A549 (cell line): ENCODE results near the gene XPR1. TPM values are rescaled to one million over a fixed set of nuclear protein-coding genes. Genes with fewer than 3 reads are reported as not detected.
A peak's percentile ranks its signal among the peaks of the same experiment; 100 is the strongest.
"Not testable (repeated sequence)": the region's sequence is repeated elsewhere in the genome, so short reads cannot be mapped to it uniquely, and the experiment has no call there.

Experiments
- ATAC-seq, 2 experiments: fragments of 200-7000 bp in 1 of 2; fragments of >200 bp in 1 of 2; cut with Nextera tagmentation in 1 of 2; cut with Tn5 transposase in 1 of 2; 3 replicates each; pipeline versions ENCODE4 v1.8.0 to v1.9.1; 2018 to 2020; ENCODE audit warnings: mild to moderate bottlenecking in 1 of 2, moderate library complexity in 1 of 2
- CTCF ChIA-PET: fragments of 300-600 bp; sonication (Branson Sonifier 250); formaldehyde crosslinking; extraction: SDS; loops from one replicate; lab custom pipeline; 2021; ENCODE audit warnings: antibody characterized with exemption, inconsistent platforms; lab: Yijun Ruan, JAX
- POLR2A ChIA-PET: fragments of 350-600 bp; formaldehyde crosslinking; extraction: SDS; loops from one replicate; lab custom pipeline; 2021; ENCODE audit warnings: antibody characterized with exemption, inconsistent platforms; lab: Yijun Ruan, JAX
- DNase-seq, 2 experiments: peaks; one replicate each; pipeline versions ENCODE4 v3.0.0 to v3.0.0-alpha.2; 2011 to 2016; ENCODE audit warnings: low read depth in 1 of 2, low spot score in 1 of 2
- FAIRE-seq: peaks from 2 replicates; lab custom pipeline; 2011; peaks lifted over from hg19 to GRCh38; lab: Jason Lieb, UNC
- H3K27ac ChIP-seq, 2 experiments: fragments of >200 bp; sonication (Bioruptor Twin); formaldehyde crosslinking; 3 replicates each; pipeline ENCODE4 v1.5.1; 2016 to 2017
- H3K4me1 ChIP-seq: fragments of >200 bp; sonication (Bioruptor Twin); formaldehyde crosslinking; 3 replicates; pipeline ENCODE4 v1.6.1; 2016
- H3K4me2 ChIP-seq: fragments of >200 bp; sonication (Bioruptor Twin); formaldehyde crosslinking; 3 replicates; pipeline ENCODE4 v1.6.1; 2016
- H3K4me3 ChIP-seq: fragments of >200 bp; sonication (Bioruptor Twin); formaldehyde crosslinking; 3 replicates; pipeline ENCODE4 v1.5.1; 2016
- H3K9me3 ChIP-seq: fragments of >200 bp; sonication (Bioruptor Twin); formaldehyde crosslinking; 3 replicates; pipeline ENCODE4 v1.6.1; 2016
- BHLHE40 ChIP-seq: IDR thresholded peaks from 2 replicates; pipeline ENCODE4 v1.6.1; 2012; ENCODE audit warnings: low read depth, low read length, inconsistent platforms
- CEBPB ChIP-seq, 2 experiments: fragments of >200 bp in 1 of 2; sonication (Bioruptor Twin) in 1 of 2; formaldehyde crosslinking in 1 of 2; IDR thresholded peaks; 2 replicates each; pipeline ENCODE4 v1.6.1; 2012 to 2016
- EHMT2 ChIP-seq: fragments of 200-600 bp; sonication (generic); IDR thresholded peaks from 2 replicates; pipeline ENCODE4 v1.6.1; 2016; ENCODE audit warnings: antibody characterized with exemption, low read depth, mild to moderate bottlenecking, moderate library complexity
- ESRRA ChIP-seq: fragments of 150-350 bp; IDR thresholded peaks from 2 replicates; pipeline ENCODE4 v1.6.1; 2014; ENCODE audit warnings: mild to moderate bottlenecking, low read length, borderline replicate concordance
- FOSB ChIP-seq: fragments of 250-450 bp; sonication (Bioruptor Pico); IDR thresholded peaks from 2 replicates; pipeline ENCODE4 v1.5.0; 2020; ENCODE audit warnings: mild to moderate bottlenecking, moderate library complexity
- FOSL2 ChIP-seq, 2 experiments: fragments of 450-650 bp in 1 of 2; fragments of >200 bp in 1 of 2; sonication (Bioruptor Twin) in 1 of 2; formaldehyde crosslinking; IDR thresholded peaks; 2 replicates each; pipeline versions ENCODE4 v1.5.0 to v1.6.1; 2016 to 2020; ENCODE audit warnings: mild to moderate bottlenecking in 1 of 2, moderate library complexity in 1 of 2
- GATA3 ChIP-seq: IDR thresholded peaks from 2 replicates; pipeline ENCODE4 v1.6.1; 2012; ENCODE audit warnings: borderline replicate concordance
- HES2 ChIP-seq: fragments of >200 bp; sonication (Bioruptor Twin); formaldehyde crosslinking; IDR thresholded peaks from 2 replicates; pipeline ENCODE4 v1.6.1; 2016
- HOXB13 ChIP-seq: fragments of 250-450 bp; sonication (Bioruptor Pico); IDR thresholded peaks from 2 replicates; pipeline ENCODE4 v1.5.0; 2020; ENCODE audit warnings: low read depth, mild to moderate bottlenecking, moderate library complexity
- HOXB5 ChIP-seq: fragments of 250-450 bp; sonication (Bioruptor Pico); IDR thresholded peaks from 2 replicates; pipeline ENCODE4 v1.5.0; 2020; ENCODE audit warnings: mild to moderate bottlenecking, moderate library complexity
- JUN ChIP-seq, 2 experiments: fragments of >200 bp; sonication (Bioruptor Twin); formaldehyde crosslinking; IDR thresholded peaks; 2 replicates in 1 of 2; 3 replicates in 1 of 2; pipeline ENCODE4 v1.6.1; 2016 to 2017
- JUNB ChIP-seq: fragments of >200 bp; sonication (Bioruptor Twin); formaldehyde crosslinking; IDR thresholded peaks from 2 replicates; pipeline ENCODE4 v1.6.1; 2016
- KDM5A ChIP-seq: fragments of 200-600 bp; sonication (generic); IDR thresholded peaks from 2 replicates; pipeline ENCODE4 v1.6.1; 2016; ENCODE audit warnings: antibody characterized with exemption, mild to moderate bottlenecking
- NFE2L2 ChIP-seq: fragments of 150-350 bp; conservative IDR thresholded peaks from 2 replicates; pipeline ENCODE4 v1.6.1; 2014; ENCODE audit warnings: low read length
- PBX3 ChIP-seq: IDR thresholded peaks from 2 replicates; pipeline ENCODE4 v1.6.1; 2012
- SREBF2 ChIP-seq: fragments of 450-650 bp; IDR thresholded peaks from 2 replicates; pipeline ENCODE4 v1.6.1; 2014; ENCODE audit warnings: mild to moderate bottlenecking, moderate library complexity
- USF2 ChIP-seq: fragments of 450-650 bp; IDR thresholded peaks from 2 replicates; pipeline ENCODE4 v1.6.1; 2014; ENCODE audit warnings: antibody characterized with exemption
- WGBS: methylation state at CpG from one replicate; pipeline ENCODE4 v1.1.6; 2017; ENCODE audit errors: missing lambda C conversion rate; 5-methylcytosine and 5-hydroxymethylcytosine counted together
- polyA plus RNA-seq, 4 experiments: library from polyadenylated mRNA; depleted of rRNA in 3 of 4; stranded (reverse); fragments of >200 nt; fragmentation: RNase III in 1 of 4; extraction: RNeasy Plus Mini Kit Qiagen cat#74134 plus additional on column Dnase treatment in 1 of 4; gene quantifications; 2 replicates in 3 of 4; 3 replicates in 1 of 4; pipeline ENCODE4 v1.2.3, GENCODE V29; 2011 to 2017

The XPR1 gene
- polyA plus RNA-seq, 2 of the 4 experiments (the other 2 are of a cell fraction): 37.5 to 86.1 TPM

- TF ChIP-seq FOSL2 (IDR thresholded peaks at IDR 0.05) (no peak), FOSL2 (CRISPR knock-in tag; IDR thresholded peaks at IDR 0.05) (no peak)
These were observed 40.7 kb downstream of the XPR1 start (continued) for GRCh38 chr1:180672505-180672904.

GRCh38 chr1:180674603-180675530 lies 43.0 kb downstream of the XPR1 start:
- 0 out of 6 replicates have a peak overlapping the region, but pooled peaks of 1 of the 2 experiments have one; percentile 4 for H3K27ac ChIP-seq
- WGBS: 46% methylated on average over 1 of the region's 1 CpG
- FAIRE-seq (no peak), ATAC-seq (peak; percentile 51 to 59; a peak in 3 of 6 replicates), DNase-seq (peak in 1 of 2 experiments; percentile 24)
- H3K4me1 ChIP-seq: peaks cover 18% of the 10 kb centered on the region
- H3K4me3 ChIP-seq: no peak overlapping the region
- TF ChIP-seq BHLHE40: no peak
- no peak for TF ChIP-seq HOXB13 (CRISPR knock-in tag)
- no peak for TF ChIP-seq USF2
- no peak for TF ChIP-seq CEBPB (IDR thresholded peaks at IDR 0.05)
- no peak for TF ChIP-seq HES2
- no peak for TF ChIP-seq ESRRA
- TF ChIP-seq EHMT2: no peak
- no peak for TF ChIP-seq JUN (IDR thresholded peaks at IDR 0.05)
- no peak for TF ChIP-seq JUNB
- no peak for TF ChIP-seq KDM5A
- H3K9me3 ChIP-seq: peaks cover 5% of the 10 kb centered on the region; the same call in 1 of the 3 replicates
- peak overlapping the region; percentile 34; the same call in 2 of the 3 replicates for H3K4me2 ChIP-seq
- ChIA-PET CTCF (interaction anchor here (1.3 kb wide), 1 partner anchor 160 kb away, joined by 3 read pairs; no protein-coding TSS in a partner anchor), POLR2A (no interaction called here)

- peaks cover 25% of the 10 kb centered on the region for H3K4me1 ChIP-seq
- H3K9me3 ChIP-seq: peaks cover 5% of the 10 kb centered on the region; the same call in 1 of the 3 replicates
- peak overlapping the region; percentile 34; the same call in 2 of the 3 replicates for H3K4me2 ChIP-seq
- no peak overlapping the region for H3K27ac ChIP-seq
- no peak for ATAC-seq
- H3K4me3 ChIP-seq: no peak overlapping the region
- 63% methylated on average over 2 of the region's 2 CpGs for WGBS
- CTCF ChIA-PET: no interaction called here
- POLR2A ChIA-PET: no interaction called here
- peak; percentile 13 for FAIRE-seq
- no peak for DNase-seq
- TF ChIP-seq SREBF2 (no peak), FOSL2 (IDR thresholded peaks at IDR 0.05) (no peak), FOSL2 (CRISPR knock-in tag; IDR thresholded peaks at IDR 0.05) (peak; percentile 44; the same call in 1 of the 2 replicates)
These were observed 43.8 kb downstream of the XPR1 start for GRCh38 chr1:180675586-180675985.

- Histone ChIP-seq H3K4me1 (peaks cover 17% of the 10 kb centered on the region; the same call in 2 of the 3 replicates), H3K4me2 (0 out of 3 replicates have a peak overlapping the region, but pooled peaks have one; percentile 21), H3K4me3 (no peak overlapping the region), H3K27ac (no peak overlapping the region), H3K9me3 (no peaks in the 10 kb centered on the region)
- no peak for TF ChIP-seq FOSB (CRISPR knock-in tag)
- TF ChIP-seq HOXB5 (CRISPR knock-in tag): no peak
- TF ChIP-seq NFE2L2: no peak
- no peak for TF ChIP-seq GATA3
- peak in 1 of 2 experiments; percentile 50; a peak in 2 of 4 replicates for TF ChIP-seq CEBPB (IDR thresholded peaks at IDR 0.05)
- TF ChIP-seq PBX3: no peak
- ChIA-PET POLR2A (no interaction called here), CTCF (no interaction called here)
- no peak for FAIRE-seq
- 65% methylated on average over 7 of the region's 7 CpGs for WGBS
- DNase-seq: peak in 1 of 2 experiments; percentile 19
- peak in 1 of 2 experiments; percentile 70; a peak in 3 of 6 replicates for ATAC-seq
These were observed 48.8 kb downstream of the XPR1 start for GRCh38 chr1:180680558-180681144.

- POLR2A ChIA-PET, DNase-seq, ATAC-seq, H3K4me2 ChIP-seq, H3K4me3 ChIP-seq, FAIRE-seq, H3K27ac ChIP-seq, H3K9me3 ChIP-seq: not testable (repeated sequence)
- CTCF ChIA-PET: interaction anchor here (0.6 kb wide), 1 partner anchor 8 kb away, joined by 3 read pairs; no protein-coding TSS in a partner anchor
- peaks cover 18% of the 10 kb centered on the region; the same call in 2 of the 3 replicates for H3K4me1 ChIP-seq
- 86% methylated on average over 3 of the region's 3 CpGs for WGBS
These were observed 51.3 kb downstream of the XPR1 start for GRCh38 chr1:180683117-180683516.
